ENCODE results near the gene DYNLT2. TPM values are rescaled to one million over a fixed set of nuclear protein-coding genes. Genes with fewer than 3 reads are reported as not detected.

Gene DYNLT2
- total RNA-seq, 1 experiment from 2014 or later: 1.7 TPM

GRCh38 chr6:169779092-169779815 lies 27.9 kb upstream of the DYNLT2 start:
- CTCF ChIA-PET: no interaction called here
- no peaks in the 10 kb centered on the region for H3K27me3 Mint-ChIP-seq (ENCODE audit: low read depth)
- H3K9me3 Mint-ChIP-seq: peaks cover 4% of the 10 kb centered on the region

More at GRCh38 chr6:169779092-169779815, 27.9 kb upstream of the DYNLT2 start:
- TF ChIP-seq ZNF396 (CRISPR knock-in tag; IDR thresholded peaks at IDR 0.05; ENCODE audit: borderline replicate concordance): no peak
- TF ChIP-seq RORB (CRISPR knock-in tag; IDR thresholded peaks at IDR 0.05): no peak
- TF ChIP-seq ZNF512 (CRISPR knock-in tag; IDR thresholded peaks at IDR 0.05; ENCODE audit: borderline replicate concordance): no peak
- TF ChIP-seq ZSCAN18 (CRISPR knock-in tag; IDR thresholded peaks at IDR 0.05): no peak
- TF ChIP-seq ZNF121 (CRISPR knock-in tag; IDR thresholded peaks at IDR 0.05): no peak
- TF ChIP-seq MXD4 (CRISPR knock-in tag; IDR thresholded peaks at IDR 0.05; ENCODE audit: borderline replicate concordance): no peak
- no peak for TF ChIP-seq NR2C2 (CRISPR knock-in tag; IDR thresholded peaks at IDR 0.05)
- no peak for TF ChIP-seq ARID4B (CRISPR knock-in tag; IDR thresholded peaks at IDR 0.05; ENCODE audit: borderline replicate concordance)
- no peak for TF ChIP-seq CDX4 (CRISPR knock-in tag; IDR thresholded peaks at IDR 0.05; ENCODE audit: borderline replicate concordance)
- TF ChIP-seq TEAD4 (CRISPR knock-in tag; IDR thresholded peaks at IDR 0.05): no peak
- TF ChIP-seq HMGA2 (CRISPR knock-in tag; IDR thresholded peaks at IDR 0.05): no peak
- no peak for TF ChIP-seq USF1 (CRISPR knock-in tag; IDR thresholded peaks at IDR 0.05)
- Mint-ChIP-seq H3K4me1 (no peaks in the 10 kb centered on the region), H3K27ac (no peak overlapping the region), H3K36me3 (peaks cover 21% of the 10 kb centered on the region), H3K4me3 (no peak overlapping the region)
- no peak for DNase-seq (ENCODE audit: low spot score)
- POLR2A ChIA-PET: no interaction called here
- ATAC-seq: no peak
